ENCODE results near the gene CHIT1.

GRCh38 chr1:203278082-203278884, 48.8 kb upstream of the CHIT1 start:
- TF ChIP-seq POLR2A (conservative IDR thresholded peaks at IDR 0.05), result no peak
- TF ChIP-seq ESRRA (IDR thresholded peaks at IDR 0.05; ENCODE audit: borderline replicate concordance, low read depth), result no peak
- TF ChIP-seq ARID3B (CRISPR knock-in tag; IDR thresholded peaks at IDR 0.05; ENCODE audit: borderline replicate concordance), result no peak
- no peak for TF ChIP-seq ZNF239 (CRISPR knock-in tag; IDR thresholded peaks at IDR 0.05)
- no peak for TF ChIP-seq ZNF561 (CRISPR knock-in tag; conservative IDR thresholded peaks at IDR 0.05)
- TF ChIP-seq FOXM1 (IDR thresholded peaks at IDR 0.05; ENCODE audit: low read depth), result no peak
- TF ChIP-seq FOXM1 (CRISPR knock-in tag; IDR thresholded peaks at IDR 0.05; ENCODE audit: low read depth), result no peak
- no peak for TF ChIP-seq ATF3 (IDR thresholded peaks at IDR 0.05)
- no peak for TF ChIP-seq ATF3 (CRISPR knock-in tag; conservative IDR thresholded peaks at IDR 0.05)
- no peak for TF ChIP-seq EP300 (IDR thresholded peaks at IDR 0.05; ENCODE audit: low read length)
- no peak for TF ChIP-seq CTCF (IDR thresholded peaks at IDR 0.05 in 2 of 3, conservative IDR thresholded peaks at IDR 0.05 in 1 of 3; ENCODE audit: insufficient read depth in 2 of 3, low read depth in 1 of 3, low read length in 3 of 3)
